Fibroblast of lung (primary cell): Measurements from ENCODE around the gene MKRN3. TPM values are rescaled to one million over a fixed set of nuclear protein-coding genes. Genes with fewer than 3 reads are reported as not detected.

Experiments
- DNase-seq, 2 donors: peaks; one replicate each; pipeline versions ENCODE4 v3.0.0 to v3.0.0-alpha.2; 2010; ENCODE audit warnings: low read depth in 2 of 2
- H2AFZ ChIP-seq: 2 replicates; pipeline ENCODE4 v1.5.1; 2012; ENCODE audit warnings: low read length, control low read depth, inconsistent platforms
- H3K27ac ChIP-seq: 2 replicates; pipeline ENCODE4 v1.5.1; 2011; ENCODE audit warnings: low read length, control low read depth; ENCODE audit not compliant: insufficient read depth
- H3K27me3 ChIP-seq: 2 replicates; pipeline ENCODE4 v1.5.1; 2011; ENCODE audit warnings: mild to moderate bottlenecking, low read length; ENCODE audit not compliant: control insufficient read depth, insufficient read depth
- H3K36me3 ChIP-seq: 2 replicates; pipeline ENCODE4 v1.5.1; 2011; ENCODE audit warnings: low read length; ENCODE audit not compliant: control insufficient read depth, insufficient read depth
- H3K4me1 ChIP-seq: 2 replicates; pipeline ENCODE4 v1.5.1; 2011; ENCODE audit warnings: low read length; ENCODE audit not compliant: control insufficient read depth, insufficient read depth; ENCODE audit errors: extremely low read depth
- H3K4me2 ChIP-seq: 2 replicates; pipeline ENCODE4 v1.5.1; 2011; ENCODE audit warnings: low read length, control low read depth; ENCODE audit not compliant: insufficient read depth; ENCODE audit errors: extremely low read depth
- H3K4me3 ChIP-seq, 4 experiments: fragments of 200-600 bp in 1 of 4; sonication (generic) in 1 of 4; replicated peaks in 1 of 4; 2 replicates each; pipeline ENCODE4 v1.5.1; 2011 to 2016; ENCODE audit warnings: low read length in 4 of 4, low read depth in 3 of 4, mild to moderate bottlenecking in 3 of 4, control low read depth in 2 of 4, inconsistent platforms in 1 of 4, mixed read lengths in 1 of 4; ENCODE audit not compliant: insufficient read depth in 1 of 4; ENCODE audit errors: control extremely low read depth in 1 of 4
- H3K79me2 ChIP-seq: 2 replicates; pipeline ENCODE4 v1.5.1; 2012; ENCODE audit warnings: mild to moderate bottlenecking, low read length, inconsistent platforms; ENCODE audit not compliant: control insufficient read depth, insufficient read depth
- H3K9ac ChIP-seq: 2 replicates; pipeline ENCODE4 v1.5.1; 2011; ENCODE audit warnings: mild to moderate bottlenecking, low read length, control low read depth; ENCODE audit not compliant: insufficient read depth
- H3K9me3 ChIP-seq: 2 replicates; pipeline ENCODE4 v1.5.1; 2012; ENCODE audit warnings: low read depth, low read length; ENCODE audit not compliant: control insufficient read depth, insufficient read depth
- H4K20me1 ChIP-seq: 2 replicates; pipeline ENCODE4 v1.5.1; 2011; ENCODE audit warnings: low read length; ENCODE audit not compliant: control insufficient read depth, insufficient read depth; ENCODE audit errors: extremely low read depth
- EZH2 ChIP-seq: IDR thresholded peaks from 2 replicates; pipeline ENCODE4 v1.5.1; 2012; ENCODE audit warnings: low read length, control low read depth, mild to moderate bottlenecking; ENCODE audit errors: missing control alignments
- polyA minus RNA-seq: library from RNA; depleted of rRNA, polyadenylated mRNA; stranded (reverse); fragments of >200 nt; gene quantifications from 2 replicates; pipeline ENCODE4 v1.2.3, GENCODE V29; 2011; ENCODE audit warnings: low replicate concordance
- polyA plus RNA-seq, 2 donors: library from polyadenylated mRNA; depleted of rRNA in 1 of 2; stranded (reverse) in 1 of 2; unstranded in 1 of 2; fragments of >200 nt; gene quantifications; 2 replicates each; pipeline ENCODE4 v1.2.1, GENCODE V29; 2011 to 2012; ENCODE audit warnings: missing spikeins in 1 of 2
- total RNA-seq: library from RNA; depleted of rRNA; stranded (reverse); fragments of >200 nt; gene quantifications from 2 replicates; pipeline ENCODE4 v1.2.1, GENCODE V29; 2014
- TF ChIP-seq, protein P1 (sequence below), 2 donors: IDR thresholded peaks in 1 of 2; conservative IDR thresholded peaks in 1 of 2; 1 replicate in 1 of 2; 2 replicates in 1 of 2; pipeline ENCODE4 v1.5.1; 2011 to 2012; ENCODE audit warnings: low read length in 2 of 2, control low read depth in 1 of 2, inconsistent platforms in 1 of 2, low read depth in 1 of 2, mild to moderate bottlenecking in 1 of 2

The MKRN3 gene
- under 0.01 and 0.77 TPM in 2 replicates for total RNA-seq
- polyA plus RNA-seq = 0.14 TPM in 1 of 2 replicates, not detected in the other
- 0.15 TPM in 1 of 2 replicates, not detected in the other for polyA plus RNA-seq (2012)
- polyA minus RNA-seq = 1.3 TPM in 1 of 2 replicates, not detected in the other

DNA sequence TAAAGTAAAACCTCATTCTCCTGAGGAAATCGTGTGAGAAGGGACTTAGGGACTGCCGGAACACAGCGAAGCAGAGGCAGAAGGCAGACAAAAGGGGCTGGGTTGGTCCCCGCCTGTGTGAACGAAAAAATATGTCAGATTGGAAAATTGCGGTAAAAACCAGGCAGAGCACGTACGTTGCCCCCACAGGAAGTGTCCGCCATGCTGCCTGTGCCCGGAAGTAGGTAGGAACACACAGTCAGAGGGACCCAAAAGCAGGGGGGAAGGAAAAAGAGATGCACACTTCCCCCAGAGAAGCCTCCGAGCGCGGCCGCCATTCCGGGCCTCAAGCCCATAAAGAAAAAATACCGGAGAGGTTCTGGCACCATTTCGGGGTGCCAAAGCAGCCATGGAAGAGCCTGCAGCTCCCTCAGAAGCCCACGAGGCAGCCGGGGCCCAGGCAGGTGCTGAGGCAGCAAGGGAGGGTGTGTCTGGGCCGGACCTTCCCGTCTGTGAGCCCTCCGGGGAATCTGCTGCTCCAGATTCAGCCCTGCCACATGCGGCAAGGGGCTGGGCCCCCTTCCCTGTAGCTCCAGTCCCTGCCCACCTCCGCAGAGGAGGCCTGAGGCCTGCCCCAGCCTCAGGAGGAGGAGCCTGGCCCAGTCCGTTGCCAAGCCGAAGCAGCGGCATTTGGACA, at the start of gene MKRN3:
Gene MKRN3, plus strand, starts transcription at position 280 of the 676 bp plus-strand sequence. Its CDS starts 109 bp downstream, at position 389.
- Histone ChIP-seq H3K36me3 (no peaks in the 10 kb centered on the region), H3K4me1 (no peaks in the 10 kb centered on the region), H3K4me3 (peak within 1 kb of the TSS in 2 of 4 experiments; percentile 34 to 44), H3K9ac (no peak within 1 kb of the TSS), H3K27me3 (no peaks in the 10 kb centered on the region), H2AFZ (no peak within 1 kb of the TSS), H3K27ac (no peak within 1 kb of the TSS), H3K9me3 (no peaks in the 10 kb centered on the region), H3K79me2 (no peaks in the 10 kb centered on the region), H3K4me2 (no peak within 1 kb of the TSS), H4K20me1 (no peaks in the 10 kb centered on the region)
- DNase-seq = peak; percentile 58 to 90
- TF ChIP-seq, protein P1, sequence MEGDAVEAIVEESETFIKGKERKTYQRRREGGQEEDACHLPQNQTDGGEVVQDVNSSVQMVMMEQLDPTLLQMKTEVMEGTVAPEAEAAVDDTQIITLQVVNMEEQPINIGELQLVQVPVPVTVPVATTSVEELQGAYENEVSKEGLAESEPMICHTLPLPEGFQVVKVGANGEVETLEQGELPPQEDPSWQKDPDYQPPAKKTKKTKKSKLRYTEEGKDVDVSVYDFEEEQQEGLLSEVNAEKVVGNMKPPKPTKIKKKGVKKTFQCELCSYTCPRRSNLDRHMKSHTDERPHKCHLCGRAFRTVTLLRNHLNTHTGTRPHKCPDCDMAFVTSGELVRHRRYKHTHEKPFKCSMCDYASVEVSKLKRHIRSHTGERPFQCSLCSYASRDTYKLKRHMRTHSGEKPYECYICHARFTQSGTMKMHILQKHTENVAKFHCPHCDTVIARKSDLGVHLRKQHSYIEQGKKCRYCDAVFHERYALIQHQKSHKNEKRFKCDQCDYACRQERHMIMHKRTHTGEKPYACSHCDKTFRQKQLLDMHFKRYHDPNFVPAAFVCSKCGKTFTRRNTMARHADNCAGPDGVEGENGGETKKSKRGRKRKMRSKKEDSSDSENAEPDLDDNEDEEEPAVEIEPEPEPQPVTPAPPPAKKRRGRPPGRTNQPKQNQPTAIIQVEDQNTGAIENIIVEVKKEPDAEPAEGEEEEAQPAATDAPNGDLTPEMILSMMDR (conservative IDR thresholded peaks at IDR 0.05 in 1 of 2, IDR thresholded peaks at IDR 0.05 in 1 of 2; ENCODE audit: low read depth in 1 of 2, low read length in 2 of 2) = no peak
- TF ChIP-seq EZH2 = no peak

DNA sequence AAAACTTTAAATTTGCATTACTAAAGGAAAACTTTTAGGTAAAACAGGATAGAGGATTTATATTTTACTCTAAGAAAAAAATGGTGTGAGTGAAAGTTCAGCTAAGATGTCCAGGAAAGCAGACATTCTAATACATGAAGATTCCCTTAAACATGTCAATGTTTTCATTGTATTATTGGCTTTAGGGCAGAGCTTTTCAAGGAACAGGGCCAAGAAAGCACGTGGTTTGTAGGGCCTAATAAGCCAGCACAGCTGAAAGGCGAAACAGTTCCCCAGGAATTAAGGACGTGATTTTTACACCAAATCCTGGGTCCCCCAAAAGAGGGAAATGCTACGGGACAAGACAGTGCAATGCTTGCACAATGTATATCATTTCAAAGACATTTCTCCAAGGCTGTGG, 48.6 kb upstream of the MKRN3 start:
- TF ChIP-seq, protein P1 (conservative IDR thresholded peaks at IDR 0.05 in 1 of 2, IDR thresholded peaks at IDR 0.05 in 1 of 2; ENCODE audit: low read depth in 1 of 2, low read length in 2 of 2) = no peak
- TF ChIP-seq EZH2 = no peak
- Histone ChIP-seq H3K4me2 (no peak overlapping the region), H3K27me3 (no peaks in the 10 kb centered on the region), H3K4me3 (no peak overlapping the region), H3K4me1 (no peaks in the 10 kb centered on the region), H3K36me3 (no peaks in the 10 kb centered on the region), H3K9me3 (no peaks in the 10 kb centered on the region), H3K79me2 (no peaks in the 10 kb centered on the region), H3K9ac (no peak overlapping the region), H4K20me1 (no peaks in the 10 kb centered on the region), H3K27ac (no peak overlapping the region), H2AFZ (no peak overlapping the region)
- DNase-seq = no peak

DNA sequence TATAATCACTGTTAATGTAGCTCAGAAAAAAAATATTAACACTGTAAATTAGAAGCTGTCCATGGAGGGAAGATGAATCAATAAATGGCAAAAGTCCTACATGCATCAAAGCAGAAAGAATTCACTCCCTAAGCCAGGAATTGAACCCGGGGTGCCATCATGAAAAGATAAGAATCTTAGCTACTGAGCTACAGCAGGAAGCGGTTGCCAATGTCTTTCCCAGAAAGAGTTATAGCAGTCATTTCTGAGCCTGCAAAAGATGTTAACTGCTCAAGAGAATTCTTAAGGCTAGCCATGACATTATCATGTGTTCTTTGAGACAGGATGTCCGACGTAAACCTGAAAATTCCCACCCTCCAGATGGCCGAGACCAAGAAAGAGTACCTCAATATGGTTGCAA, 47.4 kb upstream of the MKRN3 start:
- no peak for DNase-seq
- TF ChIP-seq EZH2 = no peak
- Histone ChIP-seq H3K9me3 (no peaks in the 10 kb centered on the region), H3K36me3 (no peaks in the 10 kb centered on the region), H3K27me3 (no peaks in the 10 kb centered on the region), H2AFZ (no peak overlapping the region), H3K9ac (no peak overlapping the region), H3K4me3 (no peak overlapping the region), H3K79me2 (no peaks in the 10 kb centered on the region), H4K20me1 (no peaks in the 10 kb centered on the region), H3K27ac (no peak overlapping the region), H3K4me2 (no peak overlapping the region), H3K4me1 (no peaks in the 10 kb centered on the region)
